DND-41 (cell line): ENCODE measurements around the gene OSBPL1A.

Experiments used
- ATAC-seq: fragments of 200-7000 bp; cut with Tn5 transposase; 3 replicates; pipeline ENCODE4 v1.9.1; 2021; ENCODE audit warnings: low read depth; ENCODE audit not compliant: insufficient read depth
- DNase-seq: peaks from one replicate; pipeline ENCODE4 v3.0.0-alpha.2; 2020
- H2AFZ ChIP-seq: 2 replicates; pipeline ENCODE4 v1.6.0; 2012; ENCODE audit warnings: low read depth, low read length
- H3K27ac ChIP-seq: 2 replicates; pipeline ENCODE4 v1.5.1; 2012; ENCODE audit warnings: low read length, inconsistent platforms
- H3K27me3 ChIP-seq: fragments of 200-600 bp; sonication (generic); 2 replicates; pipeline ENCODE4 v1.6.0; 2012; ENCODE audit warnings: low read length, mild to moderate bottlenecking, inconsistent platforms; ENCODE audit not compliant: insufficient read depth, poor library complexity
- H3K36me3 ChIP-seq: 2 replicates; pipeline ENCODE4 v1.5.1; 2012; ENCODE audit warnings: low read length, inconsistent platforms; ENCODE audit not compliant: insufficient read depth
- H3K4me1 ChIP-seq: 2 replicates; pipeline ENCODE4 v1.5.1; 2012; ENCODE audit warnings: mild to moderate bottlenecking, low read length; ENCODE audit not compliant: insufficient read depth
- H3K4me2 ChIP-seq: 2 replicates; pipeline ENCODE4 v1.6.0; 2012; ENCODE audit warnings: mild to moderate bottlenecking, moderate library complexity, low read length, inconsistent platforms; ENCODE audit not compliant: insufficient read depth
- H3K4me3 ChIP-seq, 2 experiments: fragments of 200-600 bp in 1 of 2; shearing (Covaris generic) in 1 of 2; 2 replicates each; pipeline ENCODE4 v1.5.1; 2012 to 2016; ENCODE audit warnings: inconsistent platforms in 2 of 2, low read length in 2 of 2, mild to moderate bottlenecking in 2 of 2, low read depth in 1 of 2, moderate library complexity in 1 of 2
- H3K79me2 ChIP-seq: 2 replicates; pipeline ENCODE4 v1.6.0; 2012; ENCODE audit warnings: low read length, inconsistent platforms; ENCODE audit not compliant: insufficient read depth
- H3K9ac ChIP-seq: 2 replicates; pipeline ENCODE4 v1.6.0; 2012; ENCODE audit warnings: low read depth, mild to moderate bottlenecking, inconsistent platforms, low read length, moderate library complexity
- H3K9me3 ChIP-seq: 2 replicates; pipeline ENCODE4 v1.5.1; 2012; ENCODE audit warnings: low read length, moderate library complexity, mild to moderate bottlenecking, inconsistent platforms; ENCODE audit not compliant: insufficient read depth, severe bottlenecking
- H4K20me1 ChIP-seq: 2 replicates; pipeline ENCODE4 v1.6.0; 2012; ENCODE audit warnings: low read length; ENCODE audit not compliant: insufficient read depth
- EZH2 ChIP-seq: IDR thresholded peaks from 3 replicates; pipeline ENCODE4 v1.6.1; 2012; ENCODE audit warnings: borderline replicate concordance, low read depth, mild to moderate bottlenecking, moderate library complexity, low read length, inconsistent platforms; ENCODE audit not compliant: severe bottlenecking
- TF ChIP-seq, protein P1 (sequence below): IDR thresholded peaks from 2 replicates; pipeline ENCODE4 v1.5.1; 2012; ENCODE audit warnings: borderline replicate concordance, low read length, moderate library complexity, mild to moderate bottlenecking; ENCODE audit not compliant: poor library complexity, severe bottlenecking; ENCODE audit errors: extremely low read depth

The OSBPL1A gene

DNA sequence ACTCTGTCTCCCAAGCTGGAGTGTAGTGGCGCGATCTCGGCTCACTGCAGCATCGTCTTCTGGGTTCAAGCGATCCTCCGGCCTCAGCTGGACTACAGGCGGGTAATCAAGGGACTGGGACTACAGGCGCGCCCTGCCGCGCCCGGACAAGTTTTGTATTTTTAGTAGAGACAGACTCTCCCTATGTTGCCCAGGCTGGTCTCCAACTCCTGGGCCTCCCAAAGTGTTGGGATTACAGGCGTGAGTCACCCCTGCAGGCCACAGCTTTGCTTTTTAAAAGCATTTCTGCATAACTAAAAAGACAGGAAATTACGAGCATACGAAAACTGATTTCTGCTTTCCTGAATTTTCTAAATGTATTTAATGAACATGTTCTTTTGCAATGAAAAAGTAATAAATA, 916 bp upstream of the OSBPL1A start:
- ATAC-seq: no peak

DNA sequence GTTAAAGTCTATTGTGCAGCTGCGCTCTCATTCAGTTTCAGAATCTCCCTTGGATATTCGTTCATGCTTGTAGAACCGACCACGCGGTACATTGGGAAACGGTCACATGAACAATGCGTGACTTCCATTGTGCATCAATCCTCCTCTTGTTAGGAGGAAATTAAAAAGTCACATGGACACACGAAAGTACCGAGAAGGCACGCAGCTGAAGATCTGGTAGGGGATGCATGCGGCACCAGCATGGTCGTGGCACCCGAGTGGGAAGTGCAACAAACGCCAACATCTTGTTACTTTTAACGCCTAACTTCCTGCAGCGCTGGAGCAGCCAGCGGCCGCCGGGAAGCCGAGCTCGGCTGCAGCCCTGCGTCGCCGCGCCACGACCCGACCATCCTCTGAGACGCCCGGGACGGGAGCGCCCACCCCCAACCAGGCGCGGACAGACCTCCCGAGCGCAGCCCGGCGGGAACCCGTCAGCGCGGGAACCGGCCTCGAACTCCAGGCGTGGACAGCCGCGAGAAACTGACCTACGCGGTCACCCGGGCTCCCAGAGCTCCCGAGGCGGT, 412 bp downstream of the OSBPL1A start:
- no peak overlapping the region for H3K4me3 ChIP-seq
- H3K4me2 ChIP-seq: no peak overlapping the region
- no peaks in the 10 kb centered on the region for H3K4me1 ChIP-seq
- no peak overlapping the region for H3K27ac ChIP-seq
- H3K36me3 ChIP-seq: no peaks in the 10 kb centered on the region
- H3K9ac ChIP-seq: no peak overlapping the region
- ATAC-seq: no peak
- DNase-seq: no peak
- no peaks in the 10 kb centered on the region for H4K20me1 ChIP-seq
- H3K27me3 ChIP-seq: no peaks in the 10 kb centered on the region
- no peak overlapping the region for H2AFZ ChIP-seq
- H3K9me3 ChIP-seq: no peaks in the 10 kb centered on the region
- TF ChIP-seq EZH2: no peak
- TF ChIP-seq, protein P1, sequence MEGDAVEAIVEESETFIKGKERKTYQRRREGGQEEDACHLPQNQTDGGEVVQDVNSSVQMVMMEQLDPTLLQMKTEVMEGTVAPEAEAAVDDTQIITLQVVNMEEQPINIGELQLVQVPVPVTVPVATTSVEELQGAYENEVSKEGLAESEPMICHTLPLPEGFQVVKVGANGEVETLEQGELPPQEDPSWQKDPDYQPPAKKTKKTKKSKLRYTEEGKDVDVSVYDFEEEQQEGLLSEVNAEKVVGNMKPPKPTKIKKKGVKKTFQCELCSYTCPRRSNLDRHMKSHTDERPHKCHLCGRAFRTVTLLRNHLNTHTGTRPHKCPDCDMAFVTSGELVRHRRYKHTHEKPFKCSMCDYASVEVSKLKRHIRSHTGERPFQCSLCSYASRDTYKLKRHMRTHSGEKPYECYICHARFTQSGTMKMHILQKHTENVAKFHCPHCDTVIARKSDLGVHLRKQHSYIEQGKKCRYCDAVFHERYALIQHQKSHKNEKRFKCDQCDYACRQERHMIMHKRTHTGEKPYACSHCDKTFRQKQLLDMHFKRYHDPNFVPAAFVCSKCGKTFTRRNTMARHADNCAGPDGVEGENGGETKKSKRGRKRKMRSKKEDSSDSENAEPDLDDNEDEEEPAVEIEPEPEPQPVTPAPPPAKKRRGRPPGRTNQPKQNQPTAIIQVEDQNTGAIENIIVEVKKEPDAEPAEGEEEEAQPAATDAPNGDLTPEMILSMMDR: no peak
- H3K79me2 ChIP-seq: no peaks in the 10 kb centered on the region

More for the DNA sequence above, 916 bp upstream of the OSBPL1A start:
- Histone ChIP-seq H3K27me3 (no peaks in the 10 kb centered on the region), H4K20me1 (no peaks in the 10 kb centered on the region), H3K36me3 (no peaks in the 10 kb centered on the region), H3K4me3 (no peak overlapping the region), H3K9me3 (no peaks in the 10 kb centered on the region), H3K4me2 (no peak overlapping the region), H3K9ac (no peak overlapping the region), H3K4me1 (no peaks in the 10 kb centered on the region), H3K79me2 (no peaks in the 10 kb centered on the region), H2AFZ (no peak overlapping the region), H3K27ac (no peak overlapping the region)
- TF ChIP-seq, protein P1: no peak
- no peak for TF ChIP-seq EZH2
- DNase-seq: no peak

DNA sequence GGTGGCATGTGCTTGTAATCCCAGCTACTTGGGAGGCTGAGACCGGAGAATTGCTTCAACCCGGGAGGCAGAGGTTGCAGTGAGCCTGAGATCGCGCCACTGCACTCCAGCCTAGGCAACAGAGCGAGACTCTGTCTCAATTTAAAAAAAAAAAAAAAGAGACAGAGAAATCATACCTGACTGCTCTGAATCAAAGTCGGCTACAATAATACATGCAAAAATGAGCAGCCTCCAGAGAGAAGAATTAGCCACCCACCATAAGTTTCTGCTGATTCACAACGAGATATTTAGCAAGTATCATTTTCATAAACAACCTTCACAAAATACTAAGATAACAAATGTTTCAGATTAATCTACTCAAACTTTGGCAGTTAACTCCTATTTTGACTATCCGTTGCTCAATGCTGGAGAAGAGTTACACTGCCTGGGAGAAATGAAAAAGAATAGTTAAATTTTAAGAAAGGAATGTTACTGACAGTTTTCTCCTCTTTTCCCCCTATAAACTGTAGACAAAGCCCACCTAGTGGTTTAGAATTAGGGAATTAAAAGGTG, 1.5 kb downstream of the OSBPL1A start:
- H3K9me3 ChIP-seq: no peaks in the 10 kb centered on the region
- no peaks in the 10 kb centered on the region for H3K79me2 ChIP-seq
- ATAC-seq (no peak), DNase-seq (no peak)
- no peak overlapping the region for H3K4me2 ChIP-seq
- no peak overlapping the region for H3K27ac ChIP-seq
- H3K9ac ChIP-seq: no peak overlapping the region
- no peak overlapping the region for H3K4me3 ChIP-seq
- H3K27me3 ChIP-seq: no peaks in the 10 kb centered on the region
- no peaks in the 10 kb centered on the region for H3K36me3 ChIP-seq
- no peak for TF ChIP-seq EZH2
- TF ChIP-seq, protein P1: no peak
- H3K4me1 ChIP-seq: no peaks in the 10 kb centered on the region
- no peaks in the 10 kb centered on the region for H4K20me1 ChIP-seq
- H2AFZ ChIP-seq: no peak overlapping the region
